C4-2B (cell line): ENCODE results near the gene OVOL3.

Source experiments
- CTCF ChIP-seq: fragments of 450-650 bp; conservative IDR thresholded peaks from 2 replicates; pipeline ENCODE4 v1.5.1; 2017; ENCODE audit warnings: mild to moderate bottlenecking
- ZFX ChIP-seq: fragments of 450-650 bp; IDR thresholded peaks from 2 replicates; pipeline ENCODE4 v1.6.1; 2017

- TF ChIP-seq CTCF: no peak
- no peak for TF ChIP-seq ZFX
Measured at GRCh38 chr19:36079389-36079945, 31.5 kb upstream of the OVOL3 start.
